Pancreas (tissue), 10 donors: ENCODE data around the gene MKX. TPM values are rescaled to one million over a fixed set of nuclear protein-coding genes. Genes with fewer than 3 reads are reported as not detected.

Experiments
- ATAC-seq, 4 donors: fragments of 200-7000 bp; cut with Tn5 transposase; one replicate each; pipeline versions ENCODE4 v1.8.0 to v1.9.1; 2020; ENCODE audit warnings: mild to moderate bottlenecking in 4 of 4, moderate library complexity in 4 of 4
- DNase-seq, 6 donors: peaks; one replicate each; pipeline ENCODE4 v3.0.0-alpha.2; 2020
- FAIRE-seq: peaks from 2 replicates; lab custom pipeline; 2012; peaks lifted over from hg19 to GRCh38; lab: Jason Lieb, UNC
- H3K27ac ChIP-seq, 4 donors: fragments of 200-600 bp; sonication (generic); 1 replicate in 3 of 4; 2 replicates in 1 of 4; pipeline versions ENCODE4 v1.5.0 to v1.8.0; 2020
- H3K27me3 ChIP-seq, 4 donors: fragments of 200-600 bp; one replicate each; pipeline ENCODE4 v1.8.0; 2021
- H3K36me3 ChIP-seq, 3 donors: fragments of 200-600 bp; sonication (generic) in 1 of 3; one replicate each; pipeline versions ENCODE4 v1.5.0 to v1.8.0; 2020 to 2021
- H3K4me1 ChIP-seq, 3 donors: fragments of 200-600 bp; one replicate each; pipeline ENCODE4 v1.8.0; 2021
- H3K4me3 ChIP-seq, 4 donors: fragments of 200-600 bp; sonication (generic) in 2 of 4; one replicate each; pipeline versions ENCODE4 v1.5.0 to v1.8.0; 2020 to 2021
- H3K9me3 ChIP-seq, 4 donors: fragments of 200-600 bp; one replicate each; pipeline ENCODE4 v1.8.0; 2021
- WGBS, 2 donors: extraction: QIAGEN DNeasy Blood & Tissue Kit; methylation state at CpG; one replicate each; pipeline ENCODE4 v1.1.7; 2013; 5-methylcytosine and 5-hydroxymethylcytosine counted together
- intact Hi-C, 3 donors: fragments of 100-400 bp; cut with DNase I; formaldehyde crosslinking; loops; one replicate each; pipeline versions ENCODE4 v1.11.1 to v1.14.2; 2022
- polyA plus RNA-seq, 2 donors: library from polyadenylated mRNA; stranded (reverse); fragments of 200-250 nt; gene quantifications; one replicate each; pipeline ENCODE4 v1.2.3, GENCODE V29; 2013
- total RNA-seq, 6 donors: library from RNA; stranded (reverse); fragmentation: NEBNext Ultra II Directional in 4 of 6; extraction: Animal tissue kit (Norgen Biotek cat#: 25700) in 4 of 6; gene quantifications; one replicate each; pipeline versions ENCODE4 v1.2.1 to v1.2.4, GENCODE V29; 2021 to 2023
- TF ChIP-seq, protein P1 (sequence below), 4 donors: fragments of 200-600 bp; sonication (generic) in 3 of 4; IDR thresholded peaks; one replicate each; pipeline versions ENCODE4 v1.5.0 to v1.8.0; 2021; ENCODE audit warnings: antibody characterized with exemption in 4 of 4
- donor health status: healthy with polysubstance abuse.
- donor health status: DM: no; HTN: no; CAD: no; lungs with moderate emphysema.
- donor health status: DM: no; HTN: no; CAD: no.
- donor health status: control.
- donor health status: control.
- donor health status: Bipolar disorder and iron deficiency.
- donor health status: DM: yes; HTN: yes; CAD: no.
- donor health status: DM: no; HTN: no; CAD: no.
- donor health status: DM: no; HTN: no; CAD: no.
- donor health status: DM: yes; HTN: yes; CAD: no.

MKX gene
- total and polyA plus RNA-seq, 8 donors: 0.05 to 3.9 (median 0.17) TPM

DNA sequence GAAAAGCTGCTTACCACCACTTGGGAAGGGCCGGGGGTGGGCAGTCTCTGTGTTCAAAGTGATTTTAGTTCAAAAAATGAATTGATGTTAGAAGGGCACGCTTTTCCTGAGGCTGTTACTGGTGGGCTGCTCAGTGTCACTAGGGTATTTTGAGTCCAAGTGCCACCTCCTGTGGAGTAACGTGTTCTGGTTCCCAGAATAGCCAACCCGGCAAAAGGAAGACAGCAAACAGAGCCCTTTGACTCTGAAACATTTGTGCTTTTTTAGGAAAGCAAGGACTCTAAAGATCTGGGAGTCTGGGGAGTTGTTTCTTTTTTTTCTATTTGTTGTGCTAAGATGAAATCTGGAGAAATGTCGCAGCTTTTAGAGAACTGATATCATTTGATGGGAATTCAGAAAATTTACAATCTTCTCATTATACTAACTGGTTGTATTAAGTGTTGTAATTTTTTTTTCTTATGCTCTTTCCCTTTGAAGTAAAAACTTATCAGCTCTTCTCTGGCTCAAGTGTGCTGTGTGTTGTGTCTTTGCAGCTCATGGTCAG, 66.2 kb downstream of the MKX start:
- H3K4me1 ChIP-seq: no peaks in the 10 kb centered on the region
- H3K27ac ChIP-seq: no peak overlapping the region
- no peak for DNase-seq
- no peak for ATAC-seq
- WGBS, 2 donors: 46 to 48% methylated on average over 5 of the region's 5 CpGs
- FAIRE-seq: no peak
- H3K4me3 ChIP-seq: no peak overlapping the region
- no peaks in the 10 kb centered on the region for H3K27me3 ChIP-seq
- TF ChIP-seq, protein P1, sequence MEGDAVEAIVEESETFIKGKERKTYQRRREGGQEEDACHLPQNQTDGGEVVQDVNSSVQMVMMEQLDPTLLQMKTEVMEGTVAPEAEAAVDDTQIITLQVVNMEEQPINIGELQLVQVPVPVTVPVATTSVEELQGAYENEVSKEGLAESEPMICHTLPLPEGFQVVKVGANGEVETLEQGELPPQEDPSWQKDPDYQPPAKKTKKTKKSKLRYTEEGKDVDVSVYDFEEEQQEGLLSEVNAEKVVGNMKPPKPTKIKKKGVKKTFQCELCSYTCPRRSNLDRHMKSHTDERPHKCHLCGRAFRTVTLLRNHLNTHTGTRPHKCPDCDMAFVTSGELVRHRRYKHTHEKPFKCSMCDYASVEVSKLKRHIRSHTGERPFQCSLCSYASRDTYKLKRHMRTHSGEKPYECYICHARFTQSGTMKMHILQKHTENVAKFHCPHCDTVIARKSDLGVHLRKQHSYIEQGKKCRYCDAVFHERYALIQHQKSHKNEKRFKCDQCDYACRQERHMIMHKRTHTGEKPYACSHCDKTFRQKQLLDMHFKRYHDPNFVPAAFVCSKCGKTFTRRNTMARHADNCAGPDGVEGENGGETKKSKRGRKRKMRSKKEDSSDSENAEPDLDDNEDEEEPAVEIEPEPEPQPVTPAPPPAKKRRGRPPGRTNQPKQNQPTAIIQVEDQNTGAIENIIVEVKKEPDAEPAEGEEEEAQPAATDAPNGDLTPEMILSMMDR (IDR thresholded peaks at IDR 0.05): no peak
- no peaks in the 10 kb centered on the region for H3K9me3 ChIP-seq
- no peaks in the 10 kb centered on the region for H3K36me3 ChIP-seq
- intact Hi-C loops: no loop called here

DNA sequence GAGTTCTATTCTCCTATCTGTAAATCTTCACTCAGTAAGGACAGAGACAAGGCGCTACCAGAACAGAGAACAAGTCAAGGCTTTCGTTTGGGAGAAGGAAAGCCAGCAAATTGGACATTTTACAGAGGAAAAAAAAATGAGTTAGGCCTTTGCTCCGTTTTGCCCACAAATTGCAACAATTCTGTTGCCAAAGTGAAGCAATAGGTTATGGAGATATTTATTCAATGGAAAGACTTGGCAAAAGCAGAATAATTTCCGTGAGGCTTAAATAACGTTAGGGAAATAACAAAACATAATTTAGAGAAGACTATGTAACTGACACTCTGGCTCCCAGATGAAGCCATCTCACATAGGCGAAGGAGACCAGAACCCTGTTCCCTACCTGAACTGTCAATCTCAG, 67.5 kb downstream of the MKX start:
- Histone ChIP-seq H3K4me1 (no peaks in the 10 kb centered on the region), H3K9me3 (no peaks in the 10 kb centered on the region), H3K4me3 (no peak overlapping the region), H3K36me3 (no peaks in the 10 kb centered on the region), H3K27me3 (no peaks in the 10 kb centered on the region), H3K27ac (no peak overlapping the region)
- intact Hi-C loops: no loop called here
- TF ChIP-seq, protein P1 (IDR thresholded peaks at IDR 0.05): no peak
- FAIRE-seq: no peak
- WGBS, 2 donors: 59 to 66% methylated on average over 6 of the region's 6 CpGs
- no peak for ATAC-seq
- no peak for DNase-seq

DNA sequence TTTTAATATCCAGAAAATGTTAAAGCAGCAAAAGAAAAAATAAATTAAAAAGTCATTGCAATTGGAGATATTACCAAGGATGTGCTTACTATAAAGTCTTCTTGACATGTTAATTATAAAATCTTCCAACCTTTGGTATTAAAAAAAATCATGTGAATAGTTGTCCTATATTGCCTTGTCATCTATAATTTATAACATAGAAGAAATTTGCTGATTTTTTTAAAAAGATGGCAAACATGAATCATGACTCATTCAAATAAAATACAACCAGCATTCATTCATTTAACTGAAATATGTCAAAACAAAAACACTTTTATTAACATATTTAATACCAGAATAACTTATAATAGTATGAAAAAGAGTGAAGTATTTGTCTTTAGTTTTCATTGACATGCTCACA, 72.6 kb downstream of the MKX start:
- no peaks in the 10 kb centered on the region for H3K9me3 ChIP-seq
- no peaks in the 10 kb centered on the region for H3K27me3 ChIP-seq
- DNase-seq (no peak), ATAC-seq (no peak), FAIRE-seq (no peak)
- H3K4me3 ChIP-seq: no peak overlapping the region
- TF ChIP-seq, protein P1 (IDR thresholded peaks at IDR 0.05): no peak
- no peaks in the 10 kb centered on the region for H3K4me1 ChIP-seq
- no peaks in the 10 kb centered on the region for H3K36me3 ChIP-seq
- intact Hi-C loops: no loop called here
- H3K27ac ChIP-seq: no peak overlapping the region

DNA sequence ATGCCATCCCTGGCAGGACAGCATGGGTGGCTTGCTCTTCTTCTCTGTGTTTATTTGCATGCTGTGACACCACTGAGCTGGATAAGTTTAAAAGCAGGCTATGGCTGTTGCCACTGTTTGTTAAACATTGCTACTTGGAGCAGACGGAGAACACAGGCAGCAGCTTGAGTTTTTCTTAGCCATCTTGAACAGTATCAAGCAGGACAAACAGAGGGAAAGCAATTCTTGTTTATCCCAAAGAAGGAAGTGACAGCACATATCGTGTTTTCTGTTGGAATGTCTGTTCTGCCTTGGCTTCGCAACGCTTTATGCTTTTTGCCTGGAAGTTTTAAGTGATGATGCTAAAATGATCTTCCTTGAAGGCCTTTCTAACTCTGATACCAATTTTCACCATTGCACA, 73.8 kb downstream of the MKX start:
- TF ChIP-seq, protein P1 (IDR thresholded peaks at IDR 0.05): no peak
- no peak for DNase-seq
- H3K4me3 ChIP-seq: no peak overlapping the region
- ATAC-seq: no peak
- no peaks in the 10 kb centered on the region for H3K27me3 ChIP-seq
- no peak for FAIRE-seq
- H3K4me1 ChIP-seq: no peaks in the 10 kb centered on the region
- H3K27ac ChIP-seq: no peak overlapping the region
- 76 to 77% methylated on average over 4 of the region's 4 CpGs for WGBS, 2 donors
- H3K9me3 ChIP-seq: no peaks in the 10 kb centered on the region
- intact Hi-C loops: no loop called here
- H3K36me3 ChIP-seq: no peaks in the 10 kb centered on the region

DNA sequence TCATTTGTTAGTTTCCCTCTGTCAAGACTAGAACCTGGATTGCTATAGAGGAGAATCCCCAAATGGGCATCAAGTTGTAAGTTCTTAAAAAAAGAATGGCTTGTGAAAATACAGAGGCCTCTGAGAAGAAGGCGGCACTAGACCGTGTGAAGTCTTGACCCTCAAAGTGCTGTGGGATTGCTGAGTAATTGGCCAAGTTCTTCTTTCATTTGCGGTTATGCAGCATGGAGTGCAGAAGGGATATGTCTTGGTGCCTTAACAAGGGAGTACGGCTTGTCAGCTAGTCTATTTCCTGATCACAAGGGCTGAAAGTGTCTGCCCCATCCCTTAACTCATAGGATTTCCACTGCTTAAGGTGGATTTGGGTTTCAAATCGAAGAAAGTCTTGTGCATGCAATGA, 81.2 kb downstream of the MKX start:
- WGBS, 2 donors: 63 to 74% methylated on average over 5 of the region's 5 CpGs
- no peak for DNase-seq
- H3K4me3 ChIP-seq: no peak overlapping the region
- H3K36me3 ChIP-seq: no peaks in the 10 kb centered on the region
- TF ChIP-seq, protein P1 (IDR thresholded peaks at IDR 0.05): no peak
- no peaks in the 10 kb centered on the region for H3K9me3 ChIP-seq
- FAIRE-seq: no peak
- H3K27ac ChIP-seq: no peak overlapping the region
- intact Hi-C loops: no loop called here
- ATAC-seq: peak in 2 of 4 donors; percentile 29 to 48
- no peaks in the 10 kb centered on the region for H3K27me3 ChIP-seq
- H3K4me1 ChIP-seq: no peaks in the 10 kb centered on the region
